Mesendoderm (in vitro differentiated cells): ENCODE measurements around the gene SPRED2.

Experiments used
- DNase-seq: peaks from one replicate; pipeline ENCODE4 v3.0.0; 2013
- H2AK5ac ChIP-seq: 2 replicates; pipeline ENCODE4 v1.6.1; 2013; ENCODE audit warnings: low read length, inconsistent platforms
- H2BK120ac ChIP-seq: 2 replicates; pipeline ENCODE4 v1.6.1; 2013; ENCODE audit warnings: low read depth, mild to moderate bottlenecking, low read length, moderate library complexity, mixed read lengths
- H2BK15ac ChIP-seq: replicated peaks from 2 replicates; pipeline ENCODE4 v1.6.1; 2013; ENCODE audit warnings: low read depth, mild to moderate bottlenecking, moderate library complexity
- H2BK5ac ChIP-seq: 2 replicates; pipeline ENCODE4 v1.6.1; 2013; ENCODE audit warnings: low read length, inconsistent platforms
- H3K18ac ChIP-seq: 2 replicates; pipeline ENCODE4 v1.6.1; 2013; ENCODE audit warnings: mild to moderate bottlenecking, low read length, mixed read lengths
- H3K23ac ChIP-seq: one replicate; pipeline ENCODE4 v1.6.1; 2013; ENCODE audit warnings: low read length
- H3K27ac ChIP-seq: 2 replicates; pipeline ENCODE4 v1.5.1; 2013; ENCODE audit warnings: low read depth, mild to moderate bottlenecking, inconsistent platforms, low read length, moderate library complexity
- H3K27me3 ChIP-seq: 2 replicates; pipeline ENCODE4 v1.6.1; 2013; ENCODE audit warnings: low read length, control low read depth, mild to moderate bottlenecking, inconsistent platforms; ENCODE audit not compliant: insufficient read depth, poor library complexity
- H3K36me3 ChIP-seq: 2 replicates; pipeline ENCODE4 v1.6.1; 2013; ENCODE audit warnings: low read length, inconsistent platforms; ENCODE audit not compliant: control insufficient read depth, insufficient read depth
- H3K4ac ChIP-seq: one replicate; pipeline ENCODE4 v1.6.1; 2013; ENCODE audit warnings: low read depth, mild to moderate bottlenecking, low read length, moderate library complexity
- H3K4me1 ChIP-seq: 2 replicates; pipeline ENCODE4 v1.6.1; 2013; ENCODE audit warnings: low read depth, low read length, inconsistent platforms; ENCODE audit not compliant: control insufficient read depth
- H3K4me2 ChIP-seq: 2 replicates; pipeline ENCODE4 v1.6.1; 2013; ENCODE audit warnings: low read length
- H3K4me3 ChIP-seq: 2 replicates; pipeline ENCODE4 v1.5.1; 2013; ENCODE audit warnings: mild to moderate bottlenecking, low read length
- H3K56ac ChIP-seq: one replicate; pipeline ENCODE4 v1.6.1; 2013; ENCODE audit warnings: low read length
- H3K79me1 ChIP-seq: 2 replicates; pipeline ENCODE4 v1.6.1; 2013; ENCODE audit warnings: low read length, inconsistent platforms
- H3K79me2 ChIP-seq: 2 replicates; pipeline ENCODE4 v1.6.1; 2013; ENCODE audit warnings: mild to moderate bottlenecking, low read length; ENCODE audit not compliant: control insufficient read depth, insufficient read depth
- H3K9ac ChIP-seq: 2 replicates; pipeline ENCODE4 v1.6.1; 2013; ENCODE audit warnings: low read length, inconsistent platforms
- H4K5ac ChIP-seq: one replicate; pipeline ENCODE4 v1.6.1; 2013; ENCODE audit warnings: low read length
- H4K8ac ChIP-seq: one replicate; pipeline ENCODE4 v1.6.1; 2013; ENCODE audit warnings: low read depth, mild to moderate bottlenecking, control low read depth, low read length, moderate library complexity
- WGBS: extraction: QIAGEN DNeasy Blood & Tissue Kit; methylation state at CpG from one replicate; pipeline ENCODE4 v1.1.7; 2013; ENCODE audit warnings: low lambda C conversion rate, missing lambda C conversion rate; ENCODE audit not compliant: insufficient coverage; ENCODE audit errors: extremely low coverage; 5-methylcytosine and 5-hydroxymethylcytosine counted together

The SPRED2 gene

DNA sequence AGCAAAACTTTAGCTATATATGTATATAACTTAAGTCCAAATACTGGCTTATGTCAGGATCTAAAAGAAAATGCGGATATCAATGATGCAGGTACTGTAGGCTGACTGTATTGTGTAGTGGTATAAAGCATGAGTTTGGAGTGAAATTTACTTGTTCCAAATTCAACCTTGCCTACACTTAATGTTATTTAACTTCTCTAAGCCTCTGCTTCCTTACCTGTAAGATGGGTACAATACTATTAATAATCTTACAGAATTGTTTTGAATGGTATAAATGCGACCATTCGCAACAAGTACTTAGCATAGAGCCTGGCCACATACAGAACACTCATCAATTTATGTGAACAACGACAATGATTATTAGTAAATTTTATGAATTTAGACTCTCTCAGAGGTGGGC, 62.4 kb downstream of the SPRED2 start:
- Histone ChIP-seq H3K18ac (no peak overlapping the region), H3K56ac (no peak overlapping the region), H3K27me3 (no peaks in the 10 kb centered on the region), H3K4me2 (no peak overlapping the region), H3K4ac (no peak overlapping the region), H2BK5ac (no peak overlapping the region), H2BK120ac (no peak overlapping the region), H2AK5ac (no peak overlapping the region), H3K27ac (no peak overlapping the region), H2BK15ac (no peak overlapping the region), H3K36me3 (no peaks in the 10 kb centered on the region), H3K23ac (no peak overlapping the region), H3K4me1 (peaks cover 23% of the 10 kb centered on the region), H4K8ac (no peak overlapping the region), H4K5ac (no peak overlapping the region), H3K4me3 (no peak overlapping the region), H3K79me1 (peaks cover 8% of the 10 kb centered on the region), H3K79me2 (peaks cover 2% of the 10 kb centered on the region), H3K9ac (no peak overlapping the region)
- DNase-seq, result no peak
- no CpG with 5 or more reads among the region's 4 CpGs for WGBS

DNA sequence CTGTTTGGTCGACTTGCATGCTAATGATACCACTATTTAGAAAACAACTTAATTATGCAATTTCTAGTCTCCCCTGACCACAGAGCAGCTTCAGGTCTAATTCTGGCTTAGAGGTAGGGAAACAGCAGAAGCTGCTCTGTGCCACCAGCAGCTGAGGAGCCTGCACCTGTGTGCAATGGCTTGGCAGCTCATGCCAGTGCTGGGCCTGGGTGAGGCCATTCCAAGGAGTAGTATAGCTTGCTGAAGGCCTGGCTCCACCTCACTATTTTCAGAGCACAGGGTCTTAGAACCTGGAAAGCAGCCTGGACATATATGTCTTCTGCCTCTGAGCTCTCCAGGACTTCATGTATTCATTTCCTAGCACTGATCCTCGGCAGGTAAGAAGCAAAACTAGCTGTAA, 62.8 kb downstream of the SPRED2 start:
- H3K36me3 ChIP-seq, result no peaks in the 10 kb centered on the region
- no peak overlapping the region for H4K5ac ChIP-seq
- no peak overlapping the region for H3K18ac ChIP-seq
- peaks cover 2% of the 10 kb centered on the region for H3K79me2 ChIP-seq
- no peak overlapping the region for H3K27ac ChIP-seq
- no peak overlapping the region for H2AK5ac ChIP-seq
- no peak overlapping the region for H2BK120ac ChIP-seq
- H3K27me3 ChIP-seq, result no peaks in the 10 kb centered on the region
- H4K8ac ChIP-seq, result no peak overlapping the region
- peaks cover 8% of the 10 kb centered on the region for H3K79me1 ChIP-seq
- H3K4ac ChIP-seq, result no peak overlapping the region
- no peak for DNase-seq
- peaks cover 21% of the 10 kb centered on the region for H3K4me1 ChIP-seq
- WGBS, result no CpG with 5 or more reads among the region's 2 CpGs
- no peak overlapping the region for H3K9ac ChIP-seq
- no peak overlapping the region for H3K23ac ChIP-seq
- no peak overlapping the region for H2BK5ac ChIP-seq
- H3K56ac ChIP-seq, result no peak overlapping the region
- no peak overlapping the region for H3K4me2 ChIP-seq
- H2BK15ac ChIP-seq, result no peak overlapping the region
- H3K4me3 ChIP-seq, result no peak overlapping the region

DNA sequence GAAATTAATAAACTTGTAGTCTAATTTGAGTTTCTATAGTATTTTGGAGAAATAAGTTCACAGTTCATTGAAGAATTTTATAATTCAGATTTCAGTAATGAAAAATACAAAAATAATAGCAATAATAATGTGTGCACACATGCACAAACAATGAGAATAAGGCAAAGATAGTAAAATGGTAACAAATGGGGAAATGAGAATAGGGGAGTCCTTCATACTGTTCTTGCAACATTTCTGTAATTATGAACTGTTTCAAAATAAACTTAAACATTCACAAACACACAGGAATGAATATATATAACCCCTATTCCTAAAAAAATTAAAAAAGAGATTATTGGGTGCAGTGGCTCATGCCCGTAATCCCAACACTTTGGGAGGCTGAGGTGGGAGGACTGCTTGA, 63.9 kb downstream of the SPRED2 start:
- H3K27me3 ChIP-seq, result no peaks in the 10 kb centered on the region
- H3K4me3 ChIP-seq, result no peak overlapping the region
- H3K56ac ChIP-seq, result no peak overlapping the region
- no peak overlapping the region for H2AK5ac ChIP-seq
- H3K4ac ChIP-seq, result no peak overlapping the region
- H4K8ac ChIP-seq, result no peak overlapping the region
- H2BK15ac ChIP-seq, result no peak overlapping the region
- no peak overlapping the region for H3K27ac ChIP-seq
- H3K79me1 ChIP-seq, result peaks cover 10% of the 10 kb centered on the region
- no peak overlapping the region for H4K5ac ChIP-seq
- H3K4me1 ChIP-seq, result peaks cover 20% of the 10 kb centered on the region
- no peak overlapping the region for H3K18ac ChIP-seq
- no peak for DNase-seq
- H3K79me2 ChIP-seq, result peaks cover 4% of the 10 kb centered on the region
- H3K4me2 ChIP-seq, result no peak overlapping the region
- H3K23ac ChIP-seq, result no peak overlapping the region
- no peak overlapping the region for H2BK120ac ChIP-seq
- WGBS, result no CpG with 5 or more reads among the region's 1 CpG
- H3K9ac ChIP-seq, result no peak overlapping the region
- H2BK5ac ChIP-seq, result no peak overlapping the region
- H3K36me3 ChIP-seq, result no peaks in the 10 kb centered on the region

DNA sequence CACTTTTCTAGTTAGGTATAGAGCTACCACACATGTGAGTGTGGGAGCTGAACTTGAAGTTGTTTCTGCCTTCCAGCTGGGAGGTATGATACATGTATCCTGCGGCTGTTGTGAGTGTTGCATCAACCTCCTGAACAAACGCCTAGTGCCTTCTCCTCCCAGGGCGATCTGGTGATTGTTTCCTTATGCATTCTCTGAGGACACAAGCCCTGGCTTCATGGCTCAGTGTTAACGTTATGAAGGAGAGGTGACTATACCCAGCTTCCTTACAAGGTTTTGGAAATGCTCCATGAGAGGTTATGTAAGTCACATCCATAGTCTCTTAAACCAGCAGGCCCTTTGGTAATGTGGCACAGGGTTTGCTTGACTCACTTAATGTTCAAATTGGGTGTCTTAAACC, 64.9 kb downstream of the SPRED2 start:
- peaks cover 17% of the 10 kb centered on the region for H3K4me1 ChIP-seq

GRCh38 chr2:65366595-65367125, 65.7 kb downstream of the SPRED2 start:
- Histone ChIP-seq H3K4me1 (peaks cover 10% of the 10 kb centered on the region), H3K4me2 (no peak overlapping the region), H3K79me1 (peaks cover 13% of the 10 kb centered on the region), H2BK120ac (no peak overlapping the region), H3K27ac (no peak overlapping the region), H3K79me2 (peaks cover 4% of the 10 kb centered on the region), H2BK5ac (no peak overlapping the region), H3K56ac (no peak overlapping the region), H3K36me3 (no peaks in the 10 kb centered on the region), H2BK15ac (peak overlapping the region; percentile 57), H3K27me3 (no peaks in the 10 kb centered on the region), H4K5ac (no peak overlapping the region), H3K9ac (no peak overlapping the region), H3K4ac (no peak overlapping the region), H3K4me3 (no peak overlapping the region), H4K8ac (no peak overlapping the region), H3K23ac (no peak overlapping the region), H2AK5ac (no peak overlapping the region), H3K18ac (no peak overlapping the region)
- DNase-seq, result peak; percentile 73
- WGBS, result no CpG with 5 or more reads among the region's 10 CpGs

More for the DNA sequence above, 64.9 kb downstream of the SPRED2 start:
- H3K4me2 ChIP-seq, result no peak overlapping the region
- H3K79me2 ChIP-seq, result peaks cover 4% of the 10 kb centered on the region
- H2BK5ac ChIP-seq, result no peak overlapping the region
- H3K27me3 ChIP-seq, result no peaks in the 10 kb centered on the region
- no peak overlapping the region for H3K4ac ChIP-seq
- H3K79me1 ChIP-seq, result peaks cover 13% of the 10 kb centered on the region
- H2BK15ac ChIP-seq, result no peak overlapping the region
- no peak overlapping the region for H3K23ac ChIP-seq
- no peak overlapping the region for H3K18ac ChIP-seq
- no CpG with 5 or more reads among the region's 4 CpGs for WGBS
- H4K5ac ChIP-seq, result no peak overlapping the region
- H3K4me3 ChIP-seq, result no peak overlapping the region
- H3K9ac ChIP-seq, result no peak overlapping the region
- H3K36me3 ChIP-seq, result no peaks in the 10 kb centered on the region
- H2BK120ac ChIP-seq, result no peak overlapping the region
- H2AK5ac ChIP-seq, result no peak overlapping the region
- no peak overlapping the region for H4K8ac ChIP-seq
- H3K27ac ChIP-seq, result no peak overlapping the region
- DNase-seq, result peak; percentile 68
- no peak overlapping the region for H3K56ac ChIP-seq
